GM18873 (cell line): ENCODE measurements around the gene EPN2.
A peak's percentile ranks its signal among the peaks of the same experiment; 100 is the strongest.

ENCODE experiments used
- ATAC-seq: cut with Tn5 transposase; IDR thresholded peaks from one replicate; pipeline ENCODE4 v1.9.1; 2021; ENCODE audit warnings: mild to moderate bottlenecking, moderate library complexity, moderate number of reproducible peaks; ENCODE audit not compliant: unreplicated experiment, low FRiP score

Gene EPN2

GRCh38 chr17:19361326-19361725, 124.2 kb downstream of the EPN2 start:
- no peak for ATAC-seq

- no peak for ATAC-seq
Observed at GRCh38 chr17:19361944-19362276, 124.7 kb downstream of the EPN2 start.

GRCh38 chr17:19362277-19363113, 125.3 kb downstream of the EPN2 start, which contains the start of gene B9D1:
TSS of gene B9D1 (minus strand) at chr17:19362723. CDS start at chr17:19362569, 154 bp downstream.
- ATAC-seq = peak; percentile 77

GRCh38 chr17:19363114-19363438, 125.9 kb downstream of the EPN2 start:
- ATAC-seq = no peak

GRCh38 chr17:19363460-19364035, 126.4 kb downstream of the EPN2 start:
- no peak for ATAC-seq

GRCh38 chr17:19364699-19365498, 127.7 kb downstream of the EPN2 start:
- ATAC-seq = no peak

- ATAC-seq = no peak
Observed at GRCh38 chr17:19365499-19365817, 128.3 kb downstream of the EPN2 start.

- no peak for ATAC-seq
Observed at GRCh38 chr17:19365833-19366636, 128.9 kb downstream of the EPN2 start.

- ATAC-seq = no peak
Observed at GRCh38 chr17:19366637-19366972, 129.4 kb downstream of the EPN2 start.

GRCh38 chr17:19368229-19368628, 131.1 kb downstream of the EPN2 start:
- no peak for ATAC-seq

GRCh38 chr17:19369107-19369778, 132.1 kb downstream of the EPN2 start:
- no peak for ATAC-seq

- no peak for ATAC-seq
Observed at GRCh38 chr17:19369846-19370492, 132.8 kb downstream of the EPN2 start.

- ATAC-seq = peak; percentile 58
Observed at GRCh38 chr17:19370493-19370960, 133.4 kb downstream of the EPN2 start.

GRCh38 chr17:19371259-19372010, 134.3 kb downstream of the EPN2 start:
- no peak for ATAC-seq

- ATAC-seq = no peak
Observed at GRCh38 chr17:19372011-19372370, 134.8 kb downstream of the EPN2 start.

GRCh38 chr17:19372439-19372838, 135.3 kb downstream of the EPN2 start:
- no peak for ATAC-seq

GRCh38 chr17:19372866-19373504, 135.8 kb downstream of the EPN2 start:
- ATAC-seq = no peak

GRCh38 chr17:19374136-19374535, 137.0 kb downstream of the EPN2 start:
- ATAC-seq = no peak

- ATAC-seq = no peak
Observed at GRCh38 chr17:19375732-19376131, 138.6 kb downstream of the EPN2 start.
